Hepatocyte (in vitro differentiated cells): Measurements from ENCODE around the gene DLX3.

Experiments used
- EZH2 ChIP-seq: fragments of 200-600 bp; sonication (generic); IDR thresholded peaks from 2 replicates; pipeline ENCODE4 v1.6.1; 2016; ENCODE audit warnings: antibody characterized with exemption, mild to moderate bottlenecking, borderline replicate concordance
- TF ChIP-seq, protein P1 (sequence below): fragments of 200-600 bp; sonication (generic); IDR thresholded peaks from 2 replicates; pipeline ENCODE4 v1.5.1; 2016; ENCODE audit warnings: antibody characterized with exemption, mild to moderate bottlenecking; ENCODE audit not compliant: poor library complexity

DNA sequence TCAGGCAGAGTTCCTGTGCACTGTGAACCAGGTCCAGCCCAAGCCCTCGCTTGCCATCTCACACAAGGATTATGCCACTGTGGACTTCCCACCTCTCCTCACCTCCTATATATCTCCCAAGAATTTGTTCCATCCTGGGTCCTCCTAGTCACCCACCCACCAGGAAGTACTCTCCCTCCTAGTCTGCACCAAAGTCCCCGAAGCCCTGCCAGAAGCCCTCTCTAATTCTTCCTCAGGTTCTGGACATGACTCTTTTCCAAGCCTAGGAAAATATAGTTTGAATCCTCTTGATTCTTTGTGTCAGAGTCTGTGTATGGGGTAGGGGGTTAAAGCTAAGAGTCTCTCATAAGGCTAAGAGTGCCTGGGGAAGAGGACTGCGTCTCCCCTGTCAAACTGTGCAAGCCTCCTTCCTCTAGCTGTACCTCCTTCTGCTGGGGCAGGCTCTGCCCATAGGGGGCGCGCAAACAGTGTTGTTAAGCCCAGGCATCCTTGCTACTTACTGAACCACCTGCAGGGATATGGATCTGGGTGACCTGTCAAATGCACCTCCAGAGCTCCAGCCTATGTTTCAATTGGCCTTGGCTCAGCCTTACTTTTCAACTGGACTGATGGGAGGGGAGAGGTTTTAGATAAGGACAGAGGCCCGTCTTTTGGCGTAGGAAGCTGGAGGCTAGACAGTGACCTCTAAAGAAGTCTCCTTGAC is 42.7 kb downstream of the DLX3 start:
- TF ChIP-seq, protein P1, sequence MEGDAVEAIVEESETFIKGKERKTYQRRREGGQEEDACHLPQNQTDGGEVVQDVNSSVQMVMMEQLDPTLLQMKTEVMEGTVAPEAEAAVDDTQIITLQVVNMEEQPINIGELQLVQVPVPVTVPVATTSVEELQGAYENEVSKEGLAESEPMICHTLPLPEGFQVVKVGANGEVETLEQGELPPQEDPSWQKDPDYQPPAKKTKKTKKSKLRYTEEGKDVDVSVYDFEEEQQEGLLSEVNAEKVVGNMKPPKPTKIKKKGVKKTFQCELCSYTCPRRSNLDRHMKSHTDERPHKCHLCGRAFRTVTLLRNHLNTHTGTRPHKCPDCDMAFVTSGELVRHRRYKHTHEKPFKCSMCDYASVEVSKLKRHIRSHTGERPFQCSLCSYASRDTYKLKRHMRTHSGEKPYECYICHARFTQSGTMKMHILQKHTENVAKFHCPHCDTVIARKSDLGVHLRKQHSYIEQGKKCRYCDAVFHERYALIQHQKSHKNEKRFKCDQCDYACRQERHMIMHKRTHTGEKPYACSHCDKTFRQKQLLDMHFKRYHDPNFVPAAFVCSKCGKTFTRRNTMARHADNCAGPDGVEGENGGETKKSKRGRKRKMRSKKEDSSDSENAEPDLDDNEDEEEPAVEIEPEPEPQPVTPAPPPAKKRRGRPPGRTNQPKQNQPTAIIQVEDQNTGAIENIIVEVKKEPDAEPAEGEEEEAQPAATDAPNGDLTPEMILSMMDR: peak; percentile 79
- TF ChIP-seq EZH2: no peak
